Astrocyte (in vitro differentiated cells and primary cell): ENCODE data around the gene LIPM. TPM values are rescaled to one million over a fixed set of nuclear protein-coding genes. Genes with fewer than 3 reads are reported as not detected.

Experiments used
- DNase-seq: peaks from one replicate; pipeline ENCODE4 v3.0.0-alpha.2; 2010; ENCODE audit warnings: low read depth
- FAIRE-seq: peaks from 2 replicates; lab custom pipeline; 2011; peaks lifted over from hg19 to GRCh38; lab: Jason Lieb, UNC
- H2AFZ ChIP-seq: 2 replicates; pipeline ENCODE4 v1.6.0; 2012; ENCODE audit warnings: low read depth, low read length, inconsistent platforms
- H3K27ac ChIP-seq: 2 replicates; pipeline ENCODE4 v1.5.1; 2011; ENCODE audit warnings: low read depth, low read length, inconsistent platforms
- H3K27me3 ChIP-seq: 2 replicates; pipeline ENCODE4 v1.6.0; 2011; ENCODE audit warnings: low read length, inconsistent platforms; ENCODE audit not compliant: insufficient read depth
- H3K36me3 ChIP-seq: 2 replicates; pipeline ENCODE4 v1.5.1; 2011; ENCODE audit warnings: low read length, inconsistent platforms; ENCODE audit not compliant: insufficient read depth
- H3K4me1 ChIP-seq: 2 replicates; pipeline ENCODE4 v1.5.1; 2011; ENCODE audit warnings: low read length, inconsistent platforms; ENCODE audit not compliant: insufficient read depth
- H3K4me2 ChIP-seq: 2 replicates; pipeline ENCODE4 v1.6.0; 2012; ENCODE audit warnings: low read length, inconsistent platforms
- H3K4me3 ChIP-seq: 2 replicates; pipeline ENCODE4 v1.5.1; 2011; ENCODE audit warnings: low read depth, mild to moderate bottlenecking, low read length, inconsistent platforms; ENCODE audit not compliant: insufficient read depth
- H3K79me2 ChIP-seq: 2 replicates; pipeline ENCODE4 v1.6.0; 2012; ENCODE audit warnings: mild to moderate bottlenecking, low read length, inconsistent platforms; ENCODE audit not compliant: insufficient read depth
- H3K9ac ChIP-seq: 2 replicates; pipeline ENCODE4 v1.6.0; 2012; ENCODE audit warnings: mild to moderate bottlenecking, low read length, inconsistent platforms
- H3K9me3 ChIP-seq: 2 replicates; pipeline ENCODE4 v1.5.1; 2012; ENCODE audit warnings: low read depth, mild to moderate bottlenecking, low read length, inconsistent platforms; ENCODE audit not compliant: insufficient read depth
- H4K20me1 ChIP-seq: 2 replicates; pipeline ENCODE4 v1.6.0; 2012; ENCODE audit warnings: low read length, inconsistent platforms; ENCODE audit not compliant: insufficient read depth
- H3K27ac Mint-ChIP-seq: one replicate; pipeline ENCODE4 v1.8.0; 2021; ENCODE audit warnings: mild to moderate bottlenecking, mixed read lengths; ENCODE audit not compliant: unreplicated experiment
- H3K27me3 Mint-ChIP-seq: one replicate; pipeline ENCODE4 v1.8.0; 2021; ENCODE audit warnings: low read depth, mixed read lengths; ENCODE audit not compliant: unreplicated experiment
- H3K36me3 Mint-ChIP-seq: one replicate; pipeline ENCODE4 v1.8.0; 2021; ENCODE audit warnings: low read depth, mixed read lengths; ENCODE audit not compliant: unreplicated experiment
- H3K4me1 Mint-ChIP-seq: one replicate; pipeline ENCODE4 v1.8.0; 2021; ENCODE audit warnings: low read depth, mixed read lengths; ENCODE audit not compliant: unreplicated experiment
- H3K4me3 Mint-ChIP-seq: one replicate; pipeline ENCODE4 v1.8.0; 2021; ENCODE audit warnings: mild to moderate bottlenecking, moderate library complexity, mixed read lengths; ENCODE audit not compliant: unreplicated experiment
- H3K9me3 Mint-ChIP-seq: one replicate; pipeline ENCODE4 v1.8.0; 2021; ENCODE audit warnings: mild to moderate bottlenecking, mixed read lengths; ENCODE audit not compliant: unreplicated experiment
- EZH2 ChIP-seq: IDR thresholded peaks from 2 replicates; pipeline ENCODE4 v1.6.1; 2012; ENCODE audit warnings: mild to moderate bottlenecking, low read length, inconsistent platforms; ENCODE audit not compliant: insufficient read depth
- total RNA-seq: library from RNA; stranded (reverse); gene quantifications from 2 replicates; pipeline ENCODE4 v1.2.1, GENCODE V29; 2021
- TF ChIP-seq, protein P1 (sequence below): IDR thresholded peaks from 2 replicates; pipeline ENCODE4 v1.5.1; 2011; ENCODE audit warnings: low read depth, mild to moderate bottlenecking, inconsistent platforms, low read length, moderate library complexity; ENCODE audit not compliant: insufficient read depth

The LIPM gene
- total RNA-seq, 1 donor from 2014 or later: not detected

DNA sequence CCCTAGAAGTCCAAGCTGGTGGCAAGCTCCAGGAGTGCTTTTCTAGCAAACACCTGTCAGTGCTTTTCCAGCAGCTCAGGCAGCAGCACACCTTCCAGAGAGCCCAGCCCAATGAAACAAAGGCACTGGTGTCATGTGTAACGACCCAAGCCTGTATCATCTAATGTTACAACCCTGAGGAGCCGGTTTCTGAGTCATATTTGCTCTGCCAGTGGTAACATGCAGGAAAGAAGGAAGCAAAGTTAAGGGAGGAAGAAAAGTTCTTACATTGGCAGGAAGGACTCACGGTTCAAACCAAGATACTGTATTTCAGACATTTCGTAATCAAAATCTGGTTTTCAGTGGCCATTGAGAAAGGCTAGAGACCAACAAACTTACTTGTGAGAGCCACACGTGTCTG, 49.2 kb downstream of the LIPM start, which contains the start of gene ANKRD22:
TSS of gene ANKRD22 (minus strand) at position 139 of the 400 bp plus-strand sequence. CDS start 237 bp downstream, outside the sequence.
- H3K36me3 Mint-ChIP-seq: no peaks in the 10 kb centered on the region
- H3K4me2 ChIP-seq: no peak within 1 kb of the TSS
- H3K27me3 Mint-ChIP-seq: peaks cover 4% of the 10 kb centered on the region
- peaks cover 2% of the 10 kb centered on the region for H3K9me3 Mint-ChIP-seq
- TF ChIP-seq, protein P1, sequence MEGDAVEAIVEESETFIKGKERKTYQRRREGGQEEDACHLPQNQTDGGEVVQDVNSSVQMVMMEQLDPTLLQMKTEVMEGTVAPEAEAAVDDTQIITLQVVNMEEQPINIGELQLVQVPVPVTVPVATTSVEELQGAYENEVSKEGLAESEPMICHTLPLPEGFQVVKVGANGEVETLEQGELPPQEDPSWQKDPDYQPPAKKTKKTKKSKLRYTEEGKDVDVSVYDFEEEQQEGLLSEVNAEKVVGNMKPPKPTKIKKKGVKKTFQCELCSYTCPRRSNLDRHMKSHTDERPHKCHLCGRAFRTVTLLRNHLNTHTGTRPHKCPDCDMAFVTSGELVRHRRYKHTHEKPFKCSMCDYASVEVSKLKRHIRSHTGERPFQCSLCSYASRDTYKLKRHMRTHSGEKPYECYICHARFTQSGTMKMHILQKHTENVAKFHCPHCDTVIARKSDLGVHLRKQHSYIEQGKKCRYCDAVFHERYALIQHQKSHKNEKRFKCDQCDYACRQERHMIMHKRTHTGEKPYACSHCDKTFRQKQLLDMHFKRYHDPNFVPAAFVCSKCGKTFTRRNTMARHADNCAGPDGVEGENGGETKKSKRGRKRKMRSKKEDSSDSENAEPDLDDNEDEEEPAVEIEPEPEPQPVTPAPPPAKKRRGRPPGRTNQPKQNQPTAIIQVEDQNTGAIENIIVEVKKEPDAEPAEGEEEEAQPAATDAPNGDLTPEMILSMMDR: no peak
- TF ChIP-seq EZH2: no peak
- peak; percentile 35 for DNase-seq
- no peak within 1 kb of the TSS for H3K27ac Mint-ChIP-seq
- no peaks in the 10 kb centered on the region for H3K36me3 ChIP-seq
- H4K20me1 ChIP-seq: no peaks in the 10 kb centered on the region
- no peaks in the 10 kb centered on the region for H3K79me2 ChIP-seq
- no peak within 1 kb of the TSS for H3K9ac ChIP-seq
- no peaks in the 10 kb centered on the region for H3K27me3 ChIP-seq
- peaks cover 11% of the 10 kb centered on the region for H3K4me1 ChIP-seq
- no peak within 1 kb of the TSS for H3K4me3 Mint-ChIP-seq
- no peak within 1 kb of the TSS for H2AFZ ChIP-seq
- H3K27ac ChIP-seq: no peak within 1 kb of the TSS
- peaks cover 3% of the 10 kb centered on the region for H3K4me1 Mint-ChIP-seq
- FAIRE-seq: no peak
- H3K9me3 ChIP-seq: no peaks in the 10 kb centered on the region
- no peak within 1 kb of the TSS for H3K4me3 ChIP-seq

DNA sequence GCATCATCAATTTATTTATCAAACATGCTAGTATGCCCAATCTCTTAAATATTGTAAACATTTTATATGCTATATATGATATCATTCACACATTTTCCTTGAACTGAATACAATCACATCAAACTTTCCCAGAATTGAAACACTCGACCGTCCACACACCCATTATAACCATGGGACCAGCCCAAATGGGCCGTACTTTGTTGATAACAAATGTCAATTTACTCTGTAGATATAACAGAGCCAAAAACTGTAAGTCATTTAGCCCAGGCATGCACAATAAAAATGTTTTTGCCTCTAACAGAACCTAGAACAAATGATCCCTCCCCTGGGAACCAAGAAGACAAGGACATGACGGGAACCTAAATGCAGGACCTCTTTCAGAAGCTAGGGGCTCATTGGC, 49.8 kb downstream of the LIPM start:
- H3K27ac ChIP-seq: no peak overlapping the region
- no peak for FAIRE-seq
- no peak overlapping the region for H3K4me3 Mint-ChIP-seq
- H3K27me3 Mint-ChIP-seq: peaks cover 4% of the 10 kb centered on the region
- H3K4me1 Mint-ChIP-seq: peaks cover 3% of the 10 kb centered on the region
- H4K20me1 ChIP-seq: no peaks in the 10 kb centered on the region
- H2AFZ ChIP-seq: no peak overlapping the region
- no peaks in the 10 kb centered on the region for H3K27me3 ChIP-seq
- H3K79me2 ChIP-seq: no peaks in the 10 kb centered on the region
- H3K27ac Mint-ChIP-seq: no peak overlapping the region
- DNase-seq: no peak
- H3K4me3 ChIP-seq: no peak overlapping the region
- no peaks in the 10 kb centered on the region for H3K9me3 Mint-ChIP-seq
- no peaks in the 10 kb centered on the region for H3K36me3 Mint-ChIP-seq
- no peak for TF ChIP-seq EZH2
- TF ChIP-seq, protein P1: no peak
- no peak overlapping the region for H3K4me2 ChIP-seq
- no peaks in the 10 kb centered on the region for H3K36me3 ChIP-seq
- no peaks in the 10 kb centered on the region for H3K9me3 ChIP-seq
- H3K9ac ChIP-seq: no peak overlapping the region
- peaks cover 11% of the 10 kb centered on the region for H3K4me1 ChIP-seq

DNA sequence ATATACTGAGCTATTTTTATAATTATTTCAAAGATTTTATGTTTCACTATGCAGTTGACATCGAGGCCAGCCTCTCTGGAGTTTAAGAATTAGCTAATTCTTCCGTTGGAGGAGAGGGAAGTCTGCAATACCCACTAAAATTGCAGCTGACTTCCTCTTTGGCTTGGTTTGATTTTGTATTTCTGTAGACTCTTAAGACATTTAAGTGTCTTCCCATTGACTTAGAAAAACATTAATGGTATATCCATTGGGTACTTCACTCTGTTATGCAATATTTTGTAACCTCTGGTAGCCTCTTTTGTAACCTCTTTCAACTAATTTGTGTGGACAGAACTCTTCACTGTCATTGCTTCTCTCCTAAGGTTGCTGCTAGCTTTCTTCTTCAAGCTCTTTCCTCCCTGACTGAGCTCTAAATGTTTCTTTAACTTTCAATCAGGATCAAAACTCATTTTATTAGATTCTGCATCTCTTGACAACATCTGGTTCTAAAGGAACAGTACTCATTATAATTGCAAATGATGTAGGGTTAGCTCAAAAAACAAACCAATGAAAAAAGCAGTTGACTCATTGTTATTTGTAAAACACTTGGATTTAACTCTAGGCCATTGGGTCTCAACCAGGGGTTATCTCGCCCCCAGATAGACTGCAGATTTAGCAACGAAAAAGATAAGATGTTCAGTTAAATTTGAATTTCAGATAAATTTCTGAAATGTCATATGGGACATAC, 50.8 kb downstream of the LIPM start:
- no peaks in the 10 kb centered on the region for H3K9me3 Mint-ChIP-seq
- Histone ChIP-seq H2AFZ (no peak overlapping the region), H3K36me3 (no peaks in the 10 kb centered on the region), H4K20me1 (no peaks in the 10 kb centered on the region), H3K27me3 (no peaks in the 10 kb centered on the region), H3K9me3 (no peaks in the 10 kb centered on the region), H3K27ac (no peak overlapping the region), H3K79me2 (no peaks in the 10 kb centered on the region), H3K9ac (no peak overlapping the region), H3K4me2 (no peak overlapping the region), H3K4me3 (no peak overlapping the region), H3K4me1 (peaks cover 11% of the 10 kb centered on the region)
- FAIRE-seq (no peak), DNase-seq (no peak)
- peaks cover 3% of the 10 kb centered on the region for H3K4me1 Mint-ChIP-seq
- no peak overlapping the region for H3K4me3 Mint-ChIP-seq
- H3K27ac Mint-ChIP-seq: no peak overlapping the region
- no peaks in the 10 kb centered on the region for H3K36me3 Mint-ChIP-seq
- no peak for TF ChIP-seq EZH2
- TF ChIP-seq, protein P1: no peak
- peaks cover 4% of the 10 kb centered on the region for H3K27me3 Mint-ChIP-seq
